SK-N-SH (cell line): ENCODE measurements around the gene ANKH. TPM values are rescaled to one million over a fixed set of nuclear protein-coding genes. Genes with fewer than 3 reads are reported as not detected.

ENCODE experiments used
- CTCF ChIA-PET: fragments of 300-600, 350-600 bp; formaldehyde crosslinking; extraction: SDS; loops from one replicate; lab custom pipeline; 2021; lab: Yijun Ruan, JAX
- POLR2A ChIA-PET: fragments of 350-600 bp; sonication (Branson Sonifier 250); formaldehyde crosslinking; extraction: SDS; loops from one replicate; lab custom pipeline; 2020; ENCODE audit warnings: antibody characterized with exemption, inconsistent platforms; lab: Yijun Ruan, JAX
- DNase-seq: peaks from one replicate; pipeline ENCODE4 v3.0.0; 2012
- H2AFZ ChIP-seq: fragments of 200-600 bp; sonication (generic); 2 replicates; pipeline ENCODE4 v1.8.1; 2016; ENCODE audit warnings: antibody characterized with exemption, mild to moderate bottlenecking, low read depth
- H3F3A ChIP-seq: fragments of 200-600 bp; sonication (generic); replicated peaks from 2 replicates; pipeline ENCODE3; 2016; ENCODE audit warnings: antibody characterized with exemption, mild to moderate bottlenecking; ENCODE audit not compliant: insufficient read depth
- H3K27ac ChIP-seq, 2 experiments: fragments of 200-500 bp in 1 of 2; fragments of 200-600 bp in 1 of 2; sonication (Bioruptor generic) in 1 of 2; sonication (generic), shearing (Covaris generic) in 1 of 2; 2 replicates each; pipeline versions ENCODE4 v1.5.1 to v1.6.1; 2014 to 2016; ENCODE audit warnings: low read depth in 2 of 2, inconsistent platforms in 1 of 2, low read length in 1 of 2, mild to moderate bottlenecking in 1 of 2, mixed read lengths in 1 of 2
- H3K27me3 ChIP-seq: fragments of 200-600 bp; sonication (generic), shearing (Covaris generic); 2 replicates; pipeline ENCODE4 v1.6.1; 2016; ENCODE audit warnings: mixed run types; ENCODE audit not compliant: insufficient read depth
- H3K36me3 ChIP-seq, 2 experiments: fragments of 200-500 bp in 1 of 2; fragments of 200-600 bp in 1 of 2; sonication (Bioruptor generic) in 1 of 2; sonication (generic) in 1 of 2; replicated peaks in 1 of 2; 2 replicates each; pipeline versions ENCODE3 to v1.5.1; 2014 to 2016; ENCODE audit warnings: low read length in 1 of 2, mild to moderate bottlenecking in 1 of 2; ENCODE audit not compliant: insufficient read depth in 2 of 2, control insufficient read depth in 1 of 2
- H3K4me1 ChIP-seq, 2 experiments: fragments of 200-500 bp in 1 of 2; fragments of 200-600 bp in 1 of 2; sonication (Bioruptor generic) in 1 of 2; sonication (generic), shearing (Covaris generic) in 1 of 2; 2 replicates each; pipeline versions ENCODE4 v1.5.1 to v1.6.1; 2014 to 2016; ENCODE audit warnings: low read depth in 1 of 2, low read length in 1 of 2, mixed run types in 1 of 2; ENCODE audit not compliant: insufficient read depth in 2 of 2, control insufficient read depth in 1 of 2
- H3K4me2 ChIP-seq: fragments of 200-600 bp; sonication (generic), shearing (Covaris generic); 2 replicates; pipeline ENCODE4 v1.6.1; 2017; ENCODE audit warnings: mixed run types
- H3K4me3 ChIP-seq, 2 experiments: fragments of 200-500 bp in 1 of 2; fragments of 200-600 bp in 1 of 2; sonication (Bioruptor generic) in 1 of 2; sonication (generic), shearing (Covaris generic) in 1 of 2; 2 replicates each; pipeline versions ENCODE4 v1.5.1 to v1.8.1; 2014 to 2016; ENCODE audit warnings: low read depth in 2 of 2, inconsistent platforms in 1 of 2, low read length in 1 of 2, mild to moderate bottlenecking in 1 of 2, mixed read lengths in 1 of 2, moderate library complexity in 1 of 2
- H3K79me2 ChIP-seq: fragments of 200-600 bp; sonication (generic); 2 replicates; pipeline ENCODE4 v1.8.1; 2017; ENCODE audit warnings: mild to moderate bottlenecking; ENCODE audit not compliant: insufficient read depth
- H3K9ac ChIP-seq: fragments of 200-600 bp; sonication (generic); 2 replicates; pipeline ENCODE4 v1.6.1; 2017; ENCODE audit warnings: mixed run types
- H3K9me2 ChIP-seq: fragments of 200-600 bp; sonication (generic); 2 replicates; pipeline ENCODE4 v1.6.1; 2017; ENCODE audit warnings: mixed run types
- H3K9me3 ChIP-seq: fragments of 200-600 bp; sonication (generic); 2 replicates; pipeline ENCODE4 v1.6.1; 2017; ENCODE audit warnings: mixed run types, mild to moderate bottlenecking, moderate library complexity
- H4K20me1 ChIP-seq: fragments of 200-600 bp; sonication (generic); 2 replicates; pipeline ENCODE4 v1.6.1; 2017; ENCODE audit warnings: mild to moderate bottlenecking, mixed run types; ENCODE audit not compliant: insufficient read depth
- EZH2phosphoT487 ChIP-seq: fragments of 200-600 bp; sonication (generic); IDR thresholded peaks from 2 replicates; pipeline ENCODE4 v1.6.1; 2017; ENCODE audit warnings: low read depth, mixed run types, mild to moderate bottlenecking, antibody characterized with exemption, moderate library complexity, borderline replicate concordance
- FOSL2 ChIP-seq: IDR thresholded peaks from 2 replicates; pipeline ENCODE4 v1.4.0; 2012; ENCODE audit warnings: low read depth, mild to moderate bottlenecking, moderate library complexity, borderline replicate concordance
- FOXJ3 ChIP-seq: sonication (generic); formaldehyde crosslinking; IDR thresholded peaks from 2 replicates; pipeline ENCODE4 v1.5.1; 2020; ENCODE audit warnings: mild to moderate bottlenecking, missing genetic modification reagents
- POLR2AphosphoS5 ChIP-seq: IDR thresholded peaks from 2 replicates; pipeline ENCODE4 v1.6.1; 2012; ENCODE audit warnings: low read depth, low read length
- TEAD4 ChIP-seq: IDR thresholded peaks from 2 replicates; pipeline ENCODE4 v1.4.0; 2012; ENCODE audit warnings: mild to moderate bottlenecking, borderline replicate concordance; ENCODE audit not compliant: insufficient read depth
- WGBS: methylation state at CpG from one replicate; pipeline ENCODE4 v1.1.6; 2017; ENCODE audit warnings: low lambda C conversion rate; 5-methylcytosine and 5-hydroxymethylcytosine counted together
- polyA plus RNA-seq, 3 experiments: library from polyadenylated mRNA; depleted of rRNA; stranded (reverse); fragments of >200 nt; gene quantifications; 2 replicates each; pipeline ENCODE4 v1.2.3, GENCODE V29; 2012
- TF ChIP-seq, protein P1 (sequence below): IDR thresholded peaks from 2 replicates; pipeline ENCODE4 v1.4.0; 2012; ENCODE audit warnings: low read depth, borderline replicate concordance
- TF ChIP-seq, protein P2 (sequence below): IDR thresholded peaks from 2 replicates; pipeline ENCODE4 v1.4.0; 2012; ENCODE audit warnings: low read depth, borderline replicate concordance
- TF ChIP-seq, protein P3 (sequence below): IDR thresholded peaks from 2 replicates; pipeline ENCODE4 v1.4.0; 2012; ENCODE audit warnings: low read depth
- TF ChIP-seq, protein P4 (sequence below): fragments of 150-350 bp; IDR thresholded peaks from 2 replicates; pipeline ENCODE4 v1.6.1; 2017; ENCODE audit warnings: antibody characterized with exemption, low read length, low read depth, borderline replicate concordance
- TF ChIP-seq, protein P5 (sequence below): fragments of 200-600 bp; sonication (generic); IDR thresholded peaks from 2 replicates; pipeline ENCODE4 v1.6.1; 2017; ENCODE audit warnings: antibody characterized with exemption, mild to moderate bottlenecking, moderate library complexity
- TF ChIP-seq, protein P6 (sequence below): IDR thresholded peaks from 2 replicates; pipeline ENCODE4; 2012
- TF ChIP-seq, protein P7 (sequence below): IDR thresholded peaks from 2 replicates; pipeline ENCODE4 v1.6.1; 2012; ENCODE audit warnings: mild to moderate bottlenecking, low read depth, low read length, moderate library complexity

Gene ANKH
- polyA plus RNA-seq, 1 of the 3 experiments (the other 2 are of a cell fraction): 22.0 TPM

DNA sequence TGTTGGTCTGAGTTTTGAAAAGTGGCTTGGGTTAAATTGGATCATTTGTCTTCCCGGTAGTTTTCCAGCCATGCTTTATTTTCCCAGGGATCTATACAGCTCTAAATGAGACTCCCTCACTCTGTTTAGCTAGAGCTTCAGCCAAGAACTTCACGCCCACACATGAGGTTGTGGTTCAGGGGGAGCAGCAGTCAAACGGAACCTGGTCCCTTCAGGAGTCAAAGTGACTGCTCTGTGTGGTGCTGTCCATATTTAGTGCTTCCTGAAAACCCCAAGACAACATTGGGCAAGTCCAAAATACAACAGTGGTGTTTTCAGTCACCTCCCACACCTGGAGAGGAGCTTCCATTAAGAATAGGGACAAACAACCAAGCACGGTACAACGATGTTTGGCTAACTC lies 90.5 kb downstream of the ANKH start:
- 94% methylated on average over 5 of the region's 5 CpGs for WGBS
- H4K20me1 ChIP-seq: no peaks in the 10 kb centered on the region
- no peak overlapping the region for H3K4me2 ChIP-seq
- no peak overlapping the region for H2AFZ ChIP-seq
- H3K9ac ChIP-seq: no peak overlapping the region
- ChIA-PET POLR2A (no interaction called here), CTCF (interaction anchor here (0.7 to 2.6 kb wide), 3 partner anchors 8 to 187 kb away, joined by 3 to 9 read pairs (median 3); no protein-coding TSS in a partner anchor)
- no peaks in the 10 kb centered on the region for H3K79me2 ChIP-seq
- no peak overlapping the region for H3K27ac ChIP-seq
- peaks cover 0 to 6% of the 10 kb centered on the region in 2 experiments for H3K36me3 ChIP-seq
- no peaks in the 10 kb centered on the region for H3F3A ChIP-seq
- no peaks in the 10 kb centered on the region for H3K9me3 ChIP-seq
- H3K4me1 ChIP-seq: no peaks in the 10 kb centered on the region
- H3K9me2 ChIP-seq: no peaks in the 10 kb centered on the region
- H3K27me3 ChIP-seq: no peaks in the 10 kb centered on the region
- no peak overlapping the region for H3K4me3 ChIP-seq
- DNase-seq: no peak
- TF ChIP-seq FOSL2: no peak
- TF ChIP-seq, protein P1, sequence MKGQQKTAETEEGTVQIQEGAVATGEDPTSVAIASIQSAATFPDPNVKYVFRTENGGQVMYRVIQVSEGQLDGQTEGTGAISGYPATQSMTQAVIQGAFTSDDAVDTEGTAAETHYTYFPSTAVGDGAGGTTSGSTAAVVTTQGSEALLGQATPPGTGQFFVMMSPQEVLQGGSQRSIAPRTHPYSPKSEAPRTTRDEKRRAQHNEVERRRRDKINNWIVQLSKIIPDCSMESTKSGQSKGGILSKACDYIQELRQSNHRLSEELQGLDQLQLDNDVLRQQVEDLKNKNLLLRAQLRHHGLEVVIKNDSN: no peak
- TF ChIP-seq, protein P2, sequence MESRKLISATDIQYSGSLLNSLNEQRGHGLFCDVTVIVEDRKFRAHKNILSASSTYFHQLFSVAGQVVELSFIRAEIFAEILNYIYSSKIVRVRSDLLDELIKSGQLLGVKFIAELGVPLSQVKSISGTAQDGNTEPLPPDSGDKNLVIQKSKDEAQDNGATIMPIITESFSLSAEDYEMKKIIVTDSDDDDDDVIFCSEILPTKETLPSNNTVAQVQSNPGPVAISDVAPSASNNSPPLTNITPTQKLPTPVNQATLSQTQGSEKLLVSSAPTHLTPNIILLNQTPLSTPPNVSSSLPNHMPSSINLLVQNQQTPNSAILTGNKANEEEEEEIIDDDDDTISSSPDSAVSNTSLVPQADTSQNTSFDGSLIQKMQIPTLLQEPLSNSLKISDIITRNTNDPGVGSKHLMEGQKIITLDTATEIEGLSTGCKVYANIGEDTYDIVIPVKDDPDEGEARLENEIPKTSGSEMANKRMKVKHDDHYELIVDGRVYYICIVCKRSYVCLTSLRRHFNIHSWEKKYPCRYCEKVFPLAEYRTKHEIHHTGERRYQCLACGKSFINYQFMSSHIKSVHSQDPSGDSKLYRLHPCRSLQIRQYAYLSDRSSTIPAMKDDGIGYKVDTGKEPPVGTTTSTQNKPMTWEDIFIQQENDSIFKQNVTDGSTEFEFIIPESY: no peak

DNA sequence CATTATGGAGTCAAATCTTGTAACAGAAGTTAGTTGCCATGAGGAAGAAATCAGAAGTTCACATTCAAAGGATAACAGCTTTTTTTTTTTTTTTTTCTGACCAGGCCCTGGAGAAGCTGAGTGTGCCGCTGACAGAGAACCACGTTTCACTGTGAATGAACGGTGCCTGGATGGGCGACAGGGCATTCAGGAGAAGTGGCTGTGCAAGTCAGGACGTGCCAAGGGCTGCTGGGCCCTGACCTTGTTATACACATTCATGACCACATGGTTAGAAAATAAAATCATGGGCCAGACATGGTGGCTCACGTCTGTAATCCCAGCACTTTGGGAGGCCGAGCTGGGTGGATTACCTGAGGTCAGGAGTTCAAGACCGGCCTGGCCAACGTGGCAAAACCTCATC lies 91.6 kb downstream of the ANKH start:
- Histone ChIP-seq H3K9ac (no peak overlapping the region), H4K20me1 (no peaks in the 10 kb centered on the region), H3K4me2 (no peak overlapping the region), H3K27ac (no peak overlapping the region), H3K4me3 (no peak overlapping the region), H3K27me3 (no peaks in the 10 kb centered on the region), H3K79me2 (no peaks in the 10 kb centered on the region), H3K9me2 (no peaks in the 10 kb centered on the region), H3F3A (no peaks in the 10 kb centered on the region), H3K36me3 (peaks cover 0 to 6% of the 10 kb centered on the region in 2 experiments), H2AFZ (no peak overlapping the region), H3K9me3 (no peaks in the 10 kb centered on the region), H3K4me1 (no peaks in the 10 kb centered on the region)
- POLR2A ChIA-PET: no interaction called here
- CTCF ChIA-PET: interaction anchor here (0.7 to 1.2 kb wide), 4 partner anchors 9 to 353 kb away, joined by 3 to 4 read pairs (median 3); no protein-coding TSS in a partner anchor
- DNase-seq: no peak
- TF ChIP-seq, protein P3, sequence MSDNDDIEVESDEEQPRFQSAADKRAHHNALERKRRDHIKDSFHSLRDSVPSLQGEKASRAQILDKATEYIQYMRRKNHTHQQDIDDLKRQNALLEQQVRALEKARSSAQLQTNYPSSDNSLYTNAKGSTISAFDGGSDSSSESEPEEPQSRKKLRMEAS: no peak
- TF ChIP-seq, protein P4, sequence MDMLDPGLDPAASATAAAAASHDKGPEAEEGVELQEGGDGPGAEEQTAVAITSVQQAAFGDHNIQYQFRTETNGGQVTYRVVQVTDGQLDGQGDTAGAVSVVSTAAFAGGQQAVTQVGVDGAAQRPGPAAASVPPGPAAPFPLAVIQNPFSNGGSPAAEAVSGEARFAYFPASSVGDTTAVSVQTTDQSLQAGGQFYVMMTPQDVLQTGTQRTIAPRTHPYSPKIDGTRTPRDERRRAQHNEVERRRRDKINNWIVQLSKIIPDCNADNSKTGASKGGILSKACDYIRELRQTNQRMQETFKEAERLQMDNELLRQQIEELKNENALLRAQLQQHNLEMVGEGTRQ: no peak
- TF ChIP-seq POLR2AphosphoS5 (no peak), TEAD4 (no peak), EZH2phosphoT487 (no peak), FOXJ3 (CRISPR knock-in tag) (no peak)
- TF ChIP-seq, protein P5, sequence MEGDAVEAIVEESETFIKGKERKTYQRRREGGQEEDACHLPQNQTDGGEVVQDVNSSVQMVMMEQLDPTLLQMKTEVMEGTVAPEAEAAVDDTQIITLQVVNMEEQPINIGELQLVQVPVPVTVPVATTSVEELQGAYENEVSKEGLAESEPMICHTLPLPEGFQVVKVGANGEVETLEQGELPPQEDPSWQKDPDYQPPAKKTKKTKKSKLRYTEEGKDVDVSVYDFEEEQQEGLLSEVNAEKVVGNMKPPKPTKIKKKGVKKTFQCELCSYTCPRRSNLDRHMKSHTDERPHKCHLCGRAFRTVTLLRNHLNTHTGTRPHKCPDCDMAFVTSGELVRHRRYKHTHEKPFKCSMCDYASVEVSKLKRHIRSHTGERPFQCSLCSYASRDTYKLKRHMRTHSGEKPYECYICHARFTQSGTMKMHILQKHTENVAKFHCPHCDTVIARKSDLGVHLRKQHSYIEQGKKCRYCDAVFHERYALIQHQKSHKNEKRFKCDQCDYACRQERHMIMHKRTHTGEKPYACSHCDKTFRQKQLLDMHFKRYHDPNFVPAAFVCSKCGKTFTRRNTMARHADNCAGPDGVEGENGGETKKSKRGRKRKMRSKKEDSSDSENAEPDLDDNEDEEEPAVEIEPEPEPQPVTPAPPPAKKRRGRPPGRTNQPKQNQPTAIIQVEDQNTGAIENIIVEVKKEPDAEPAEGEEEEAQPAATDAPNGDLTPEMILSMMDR: no peak
- TF ChIP-seq, protein P1: no peak
- TF ChIP-seq, protein P6, sequence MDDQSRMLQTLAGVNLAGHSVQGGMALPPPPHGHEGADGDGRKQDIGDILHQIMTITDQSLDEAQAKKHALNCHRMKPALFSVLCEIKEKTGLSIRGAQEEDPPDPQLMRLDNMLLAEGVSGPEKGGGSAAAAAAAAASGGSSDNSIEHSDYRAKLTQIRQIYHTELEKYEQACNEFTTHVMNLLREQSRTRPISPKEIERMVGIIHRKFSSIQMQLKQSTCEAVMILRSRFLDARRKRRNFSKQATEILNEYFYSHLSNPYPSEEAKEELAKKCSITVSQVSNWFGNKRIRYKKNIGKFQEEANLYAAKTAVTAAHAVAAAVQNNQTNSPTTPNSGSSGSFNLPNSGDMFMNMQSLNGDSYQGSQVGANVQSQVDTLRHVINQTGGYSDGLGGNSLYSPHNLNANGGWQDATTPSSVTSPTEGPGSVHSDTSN: no peak
- TF ChIP-seq, protein P7, sequence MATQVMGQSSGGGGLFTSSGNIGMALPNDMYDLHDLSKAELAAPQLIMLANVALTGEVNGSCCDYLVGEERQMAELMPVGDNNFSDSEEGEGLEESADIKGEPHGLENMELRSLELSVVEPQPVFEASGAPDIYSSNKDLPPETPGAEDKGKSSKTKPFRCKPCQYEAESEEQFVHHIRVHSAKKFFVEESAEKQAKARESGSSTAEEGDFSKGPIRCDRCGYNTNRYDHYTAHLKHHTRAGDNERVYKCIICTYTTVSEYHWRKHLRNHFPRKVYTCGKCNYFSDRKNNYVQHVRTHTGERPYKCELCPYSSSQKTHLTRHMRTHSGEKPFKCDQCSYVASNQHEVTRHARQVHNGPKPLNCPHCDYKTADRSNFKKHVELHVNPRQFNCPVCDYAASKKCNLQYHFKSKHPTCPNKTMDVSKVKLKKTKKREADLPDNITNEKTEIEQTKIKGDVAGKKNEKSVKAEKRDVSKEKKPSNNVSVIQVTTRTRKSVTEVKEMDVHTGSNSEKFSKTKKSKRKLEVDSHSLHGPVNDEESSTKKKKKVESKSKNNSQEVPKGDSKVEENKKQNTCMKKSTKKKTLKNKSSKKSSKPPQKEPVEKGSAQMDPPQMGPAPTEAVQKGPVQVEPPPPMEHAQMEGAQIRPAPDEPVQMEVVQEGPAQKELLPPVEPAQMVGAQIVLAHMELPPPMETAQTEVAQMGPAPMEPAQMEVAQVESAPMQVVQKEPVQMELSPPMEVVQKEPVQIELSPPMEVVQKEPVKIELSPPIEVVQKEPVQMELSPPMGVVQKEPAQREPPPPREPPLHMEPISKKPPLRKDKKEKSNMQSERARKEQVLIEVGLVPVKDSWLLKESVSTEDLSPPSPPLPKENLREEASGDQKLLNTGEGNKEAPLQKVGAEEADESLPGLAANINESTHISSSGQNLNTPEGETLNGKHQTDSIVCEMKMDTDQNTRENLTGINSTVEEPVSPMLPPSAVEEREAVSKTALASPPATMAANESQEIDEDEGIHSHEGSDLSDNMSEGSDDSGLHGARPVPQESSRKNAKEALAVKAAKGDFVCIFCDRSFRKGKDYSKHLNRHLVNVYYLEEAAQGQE: no peak
- 92% methylated on average over 9 of the region's 9 CpGs for WGBS
